ENCODE data around the gene PPARG.
"Not testable (repeated sequence)": the region's sequence is repeated elsewhere in the genome, so short reads cannot be mapped to it uniquely, and the experiment has no call there.

The PPARG gene

GRCh38 chr3:12379640-12380429 is 91.0 kb downstream of the PPARG start:
- CTCF ChIA-PET: interaction anchor here (0.6 kb wide), 1 partner anchor 203 kb away, joined by 3 read pairs; no protein-coding TSS in a partner anchor
- DNase-seq (ENCODE audit: low spot score): no peak
- H3K27ac ChIP-seq: no peak overlapping the region
- POLR2A ChIA-PET (ENCODE audit: low non-redundant PET): no interaction called here
- TF ChIP-seq CTCF (conservative IDR thresholded peaks at IDR 0.05; ENCODE audit: low read depth): no peak

- CTCF ChIA-PET: interaction anchor here (0.6 kb wide), 1 partner anchor 203 kb away, joined by 3 read pairs; no protein-coding TSS in a partner anchor
- POLR2A ChIA-PET (ENCODE audit: low non-redundant PET): no interaction called here
- no peak for DNase-seq (ENCODE audit: low spot score)
- no peak overlapping the region for H3K27ac ChIP-seq
- no peak for TF ChIP-seq CTCF (conservative IDR thresholded peaks at IDR 0.05; ENCODE audit: low read depth)
These were observed 91.6 kb downstream of the PPARG start for GRCh38 chr3:12380461-12380860.

GRCh38 chr3:12381199-12381598 is 92.3 kb downstream of the PPARG start:
- CTCF ChIA-PET: interaction anchor here (0.7 kb wide), 1 partner anchor 973 kb away, joined by 6 read pairs; no protein-coding TSS in a partner anchor
- POLR2A ChIA-PET (ENCODE audit: low non-redundant PET): no interaction called here
- TF ChIP-seq CTCF (conservative IDR thresholded peaks at IDR 0.05; ENCODE audit: low read depth): no peak
- H3K27ac ChIP-seq: no peak overlapping the region
- DNase-seq (ENCODE audit: low spot score): no peak

GRCh38 chr3:12383218-12383617 is 94.3 kb downstream of the PPARG start:
- CTCF ChIA-PET: no interaction called here
- H3K27ac ChIP-seq: no peak overlapping the region
- no peak for TF ChIP-seq CTCF (conservative IDR thresholded peaks at IDR 0.05; ENCODE audit: low read depth)
- no peak for DNase-seq (ENCODE audit: low spot score)
- POLR2A ChIA-PET (ENCODE audit: low non-redundant PET): no interaction called here

GRCh38 chr3:12384451-12385233 is 95.8 kb downstream of the PPARG start:
- DNase-seq (ENCODE audit: low spot score): no peak
- TF ChIP-seq CTCF (conservative IDR thresholded peaks at IDR 0.05; ENCODE audit: low read depth): no peak
- ChIA-PET POLR2A (ENCODE audit: low non-redundant PET) (no interaction called here), CTCF (interaction anchor here (0.9 kb wide), 1 partner anchor 37 kb away, joined by 3 read pairs; no protein-coding TSS in a partner anchor)
- no peak overlapping the region for H3K27ac ChIP-seq

- H3K27ac ChIP-seq; POLR2A ChIA-PET (ENCODE audit: low non-redundant PET); DNase-seq (ENCODE audit: low spot score): not testable (repeated sequence)
- CTCF ChIA-PET: interaction anchor here (0.6 kb wide), 1 partner anchor 93 kb away, joined by 3 read pairs; no protein-coding TSS in a partner anchor
These were observed 97.8 kb downstream of the PPARG start for GRCh38 chr3:12386514-12387291.
